HG03442 (cell line): ENCODE measurements around the gene HDHD3.

ENCODE experiments used
- ATAC-seq: cut with Tn5 transposase; IDR thresholded peaks from one replicate; pipeline ENCODE4 v1.9.1; 2021; ENCODE audit warnings: mild to moderate bottlenecking, moderate library complexity; ENCODE audit not compliant: unreplicated experiment

HDHD3 gene

GRCh38 chr9:113340011-113340699, 36.6 kb downstream of the HDHD3 start, which contains the start of gene WDR31:
Gene WDR31 (minus strand): TSS chr9:113340275. CDS start chr9:113332022, 8,253 bp downstream.
- ATAC-seq: peak; percentile 96

- no peak for ATAC-seq
These were observed 39.1 kb downstream of the HDHD3 start for GRCh38 chr9:113337714-113338113.

- no peak for ATAC-seq
These were observed 45.0 kb downstream of the HDHD3 start for GRCh38 chr9:113331780-113332179.

GRCh38 chr9:113328045-113328782, 48.6 kb downstream of the HDHD3 start:
- no peak for ATAC-seq

GRCh38 chr9:113326230-113326629, 50.6 kb downstream of the HDHD3 start:
- no peak for ATAC-seq
